HG03095 (cell line): Measurements from ENCODE around the gene COMT.

Experiments used
- ATAC-seq: cut with Tn5 transposase; IDR thresholded peaks from one replicate; pipeline ENCODE4 v1.9.1; 2021; ENCODE audit warnings: moderate library complexity; ENCODE audit not compliant: unreplicated experiment

COMT gene

GRCh38 chr22:19991645-19992451 lies 50.3 kb downstream of the COMT start:
- no peak for ATAC-seq

- no peak for ATAC-seq
Observed at GRCh38 chr22:19992481-19992911, 50.9 kb downstream of the COMT start.

- ATAC-seq: no peak
Observed at GRCh38 chr22:19992921-19993355, 51.4 kb downstream of the COMT start.

- ATAC-seq: no peak
Observed at GRCh38 chr22:19993926-19994325, 52.4 kb downstream of the COMT start.

- no peak for ATAC-seq
Observed at GRCh38 chr22:19994851-19995610, 53.5 kb downstream of the COMT start.

- ATAC-seq: no peak
Observed at GRCh38 chr22:19995611-19996339, 54.2 kb downstream of the COMT start.

- no peak for ATAC-seq
Observed at GRCh38 chr22:19996694-19997384, 55.3 kb downstream of the COMT start.

- ATAC-seq: no peak
Observed at GRCh38 chr22:19997561-19998231, 56.1 kb downstream of the COMT start.

DNA sequence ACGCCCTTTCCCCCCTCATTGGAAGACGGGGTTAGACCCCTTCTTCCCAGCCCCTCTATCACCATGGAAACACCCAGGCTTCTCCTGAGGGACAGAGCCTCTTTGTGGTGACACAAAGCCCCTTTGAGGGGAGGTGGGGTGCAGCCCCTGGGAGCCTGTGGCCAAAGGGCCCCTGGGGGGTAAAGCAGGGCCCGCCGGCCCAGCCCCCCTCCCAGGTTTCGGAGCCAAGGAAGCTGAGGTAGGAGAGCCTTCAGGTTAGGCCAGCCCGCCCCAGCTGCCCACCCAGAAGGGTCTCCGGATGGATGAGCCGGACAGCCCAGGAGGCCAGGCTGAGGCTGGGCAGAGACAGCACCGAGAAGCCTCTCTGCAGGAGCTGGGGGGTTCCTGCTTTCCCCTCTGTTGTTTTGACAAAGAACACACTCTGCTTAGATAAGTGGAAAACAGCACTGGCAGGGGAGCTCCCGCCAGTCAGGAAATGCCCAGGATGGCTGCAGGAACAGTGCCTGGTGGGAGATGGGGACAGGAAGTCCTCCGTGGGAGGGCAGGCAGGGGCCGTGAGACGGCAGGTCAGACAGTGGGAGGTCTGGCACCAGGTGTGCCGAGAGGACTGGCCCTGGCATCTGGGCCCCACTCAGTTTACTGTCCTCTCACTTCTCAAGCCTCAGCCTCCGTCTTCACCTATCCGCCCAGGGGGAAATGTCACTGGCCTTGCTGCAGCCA lies 56.8 kb downstream of the COMT start:
- no peak for ATAC-seq

DNA sequence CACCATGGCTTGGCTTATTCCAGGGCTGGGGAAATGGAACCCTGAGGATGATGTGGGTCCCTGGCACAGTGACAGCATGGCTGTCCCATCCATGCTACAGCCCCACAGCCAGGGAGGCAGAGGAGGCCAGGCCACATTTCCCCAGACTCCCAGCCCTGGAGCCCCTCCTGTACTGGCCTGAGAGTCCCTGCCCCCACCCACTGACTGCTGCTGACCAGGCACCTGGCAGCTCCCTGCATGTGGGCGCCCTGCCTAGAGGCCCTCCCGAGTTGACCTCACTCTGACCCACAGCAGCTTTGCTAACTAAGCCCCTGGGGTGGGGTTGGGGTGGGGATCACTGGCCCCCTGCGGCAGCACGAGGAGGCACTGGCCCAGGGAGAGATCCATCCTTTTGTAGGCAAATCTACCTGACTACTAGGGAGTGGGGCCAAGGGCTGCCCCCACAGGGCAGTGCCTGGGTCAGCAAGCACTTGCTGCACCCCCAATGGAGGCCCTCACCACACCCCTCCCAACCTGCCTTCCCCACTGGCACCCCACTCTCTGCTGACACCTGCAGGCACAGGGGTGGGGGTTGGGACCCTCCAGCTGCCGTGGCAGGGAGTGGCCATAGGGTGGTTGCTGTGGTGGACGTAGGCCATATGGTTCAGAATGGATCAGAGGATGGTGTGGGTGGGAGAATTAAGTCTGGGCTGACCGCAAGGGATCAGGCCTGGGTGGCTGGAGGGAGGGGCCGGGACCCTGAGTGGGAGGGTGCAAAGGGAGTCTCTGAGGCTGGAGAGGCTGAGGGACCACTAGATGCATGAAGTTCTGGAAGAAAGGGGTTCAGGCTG lies 57.6 kb downstream of the COMT start:
- ATAC-seq: no peak

DNA sequence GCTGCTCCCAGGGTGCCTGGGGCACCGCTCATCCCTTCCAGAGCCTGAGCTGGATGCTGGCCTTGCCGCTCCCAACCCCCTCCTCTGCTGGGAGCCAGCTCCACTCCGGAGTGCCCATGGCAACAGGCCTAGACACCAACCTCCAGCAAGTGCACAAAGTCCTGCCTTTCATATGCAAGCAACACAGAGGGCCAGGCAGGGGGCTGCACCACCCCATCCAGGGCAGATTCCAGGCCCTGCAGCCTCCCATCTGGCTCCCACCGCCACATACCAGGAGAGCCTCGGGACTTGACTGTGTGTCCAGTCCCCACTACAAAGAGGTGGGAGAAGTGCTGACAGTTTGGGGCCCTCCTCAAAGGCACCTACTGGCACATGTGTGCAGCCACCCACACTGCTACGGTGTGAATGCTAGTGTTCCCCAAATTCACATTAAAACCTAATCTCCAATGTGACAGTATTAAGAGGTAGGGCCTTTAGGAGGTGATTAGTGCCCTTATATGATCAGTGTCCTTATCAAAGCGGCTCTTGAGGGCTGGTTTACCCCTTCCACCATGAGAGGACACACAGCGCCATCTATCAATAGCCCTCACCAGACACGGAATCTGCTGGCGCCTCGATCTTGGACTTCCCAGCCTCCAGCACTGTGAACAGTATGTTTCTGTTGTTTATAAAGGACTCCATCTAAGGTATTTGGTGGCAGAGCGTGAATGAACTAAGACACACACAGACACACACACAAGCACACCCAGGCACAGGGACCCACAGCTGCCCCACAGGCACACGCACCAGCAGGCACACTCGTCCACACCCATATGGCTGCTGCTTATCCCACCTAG lies 58.9 kb downstream of the COMT start:
- ATAC-seq: no peak

DNA sequence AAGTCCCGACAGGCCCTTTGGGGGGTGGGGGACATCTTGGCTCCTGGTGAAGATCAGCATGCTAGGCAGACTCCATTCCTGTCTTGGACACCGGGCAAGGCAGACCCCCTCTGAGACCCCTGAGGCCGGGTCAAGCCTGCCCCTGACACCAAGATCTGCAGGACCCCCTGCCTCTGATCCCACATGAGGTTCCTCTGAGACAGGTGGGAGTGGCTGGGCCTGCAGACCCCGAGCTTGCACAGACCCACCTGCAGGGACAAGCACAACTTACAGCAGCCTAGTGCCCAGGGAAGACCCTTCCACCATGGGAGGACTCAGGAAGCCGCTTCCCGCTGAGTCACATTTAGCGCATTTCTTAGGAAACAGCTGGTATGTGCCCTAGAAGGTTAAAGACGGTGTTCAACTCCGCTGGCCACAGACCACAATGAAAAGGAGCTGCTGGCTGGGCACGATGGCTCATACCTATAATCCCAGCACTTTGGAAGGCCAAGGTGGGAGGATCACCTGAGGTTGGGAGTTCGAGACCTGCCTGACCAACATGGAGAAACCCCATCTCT lies 59.6 kb downstream of the COMT start:
- ATAC-seq: no peak

DNA sequence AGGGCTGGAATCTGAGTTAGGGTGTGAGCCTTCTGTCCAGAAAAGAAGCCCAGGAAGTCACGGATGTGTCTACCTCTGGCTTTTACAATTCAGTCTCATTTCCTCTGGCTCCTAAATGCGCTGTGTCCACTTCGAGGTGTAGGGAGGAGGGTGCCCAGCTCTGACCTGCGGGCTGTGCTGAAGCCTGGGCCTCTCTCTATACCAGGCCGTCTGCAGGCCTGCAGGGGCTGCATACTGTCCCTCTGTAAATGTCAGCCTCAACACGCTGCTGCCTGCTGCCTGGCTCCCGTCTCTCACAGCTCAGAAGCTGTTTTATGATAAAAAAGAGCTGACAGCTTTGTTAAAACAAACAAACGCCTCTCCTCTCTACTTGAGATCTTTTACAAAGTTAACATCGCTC lies 60.6 kb downstream of the COMT start:
- no peak for ATAC-seq

- no peak for ATAC-seq
Observed at GRCh38 chr22:20002636-20003035, 61.1 kb downstream of the COMT start.

- no peak for ATAC-seq
Observed at GRCh38 chr22:20003304-20003703, 61.7 kb downstream of the COMT start.

DNA sequence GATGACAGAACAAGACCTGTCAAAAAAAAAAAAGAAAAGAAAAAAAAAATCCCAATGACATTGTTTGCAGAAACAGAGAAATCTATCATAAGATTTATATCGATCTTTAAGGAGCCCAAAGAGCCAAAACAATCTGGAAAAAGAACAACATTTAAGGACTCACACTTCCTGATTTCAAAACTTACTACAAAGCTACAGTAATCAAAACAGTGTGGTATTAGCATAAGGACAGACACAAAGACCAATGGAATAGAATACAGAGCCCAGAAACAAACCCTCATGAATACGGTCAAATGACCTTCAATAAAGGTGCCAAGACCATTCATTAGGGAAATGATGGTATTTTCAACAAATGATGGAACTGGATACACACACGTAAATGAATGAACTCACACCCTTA lies 62.9 kb downstream of the COMT start:
- no peak for ATAC-seq

DNA sequence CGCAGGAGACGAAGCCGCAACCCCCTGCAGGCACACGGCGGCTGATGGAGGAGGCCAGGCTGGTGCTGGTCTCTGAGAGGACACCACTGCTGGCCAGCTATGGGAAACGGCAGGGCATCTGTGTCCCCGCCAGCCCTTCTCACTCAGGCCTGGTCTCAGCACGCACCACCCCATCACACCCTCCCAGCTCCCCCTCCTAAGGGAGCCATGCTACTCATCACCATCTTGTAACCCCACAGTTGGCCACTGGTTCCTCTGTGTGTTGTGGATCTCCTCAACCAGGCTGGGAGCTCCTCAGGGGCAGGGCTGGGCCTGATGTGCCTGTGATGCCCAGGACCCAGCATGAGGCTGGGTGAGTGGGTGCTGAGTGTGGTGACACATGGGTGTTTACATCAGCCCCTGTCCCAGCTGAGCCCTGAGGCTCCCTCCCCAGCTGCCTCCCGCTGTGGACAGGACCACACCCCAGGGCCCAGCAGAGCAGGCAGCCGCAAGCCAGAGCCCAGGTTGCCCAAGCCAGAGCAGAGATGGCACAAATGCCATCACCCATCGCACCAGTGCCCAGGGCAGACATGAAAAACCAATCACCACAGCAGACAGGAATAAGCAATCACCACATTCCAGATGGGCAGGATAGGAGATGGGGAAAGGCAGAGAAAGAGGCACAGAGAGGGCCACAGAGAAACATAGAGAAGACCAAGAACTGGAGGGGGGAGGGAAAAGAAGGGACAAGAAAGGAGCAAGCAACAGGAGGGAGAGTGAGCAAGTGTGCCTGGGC lies 66.8 kb downstream of the COMT start:
- ATAC-seq: no peak
